Uterus (tissue), 2 donors: ENCODE measurements around the gene IGF2R.

Experiments used
- CTCF ChIP-seq, 4 experiments: fragments of 200-600 bp in 2 of 4; fragments of 450-650 bp in 2 of 4; sonication (generic) in 2 of 4; IDR thresholded peaks; one replicate each; pipeline ENCODE4 v1.5.1; 2016 to 2019; ENCODE audit warnings: antibody characterized with exemption in 4 of 4, mild to moderate bottlenecking in 2 of 4, moderate library complexity in 1 of 4
- POLR2A ChIP-seq, 2 donors: fragments of 450-650 bp; IDR thresholded peaks; one replicate each; pipeline ENCODE4 v1.6.1; 2016; ENCODE audit warnings: antibody characterized with exemption in 2 of 2, mild to moderate bottlenecking in 1 of 2, moderate library complexity in 1 of 2

- no peak for TF ChIP-seq CTCF (IDR thresholded peaks at IDR 0.05)
- TF ChIP-seq POLR2A (IDR thresholded peaks at IDR 0.05), result no peak
Observed at GRCh38 chr6:160154471-160154870, 185.6 kb downstream of the IGF2R start.
